Spleen (tissue), 11 donors: ENCODE results near the gene SPIRE2. TPM values are rescaled to one million over a fixed set of nuclear protein-coding genes. Genes with fewer than 3 reads are reported as not detected.
A peak's percentile ranks its signal among the peaks of the same experiment; 100 is the strongest.
"Not testable (repeated sequence)": the region's sequence is repeated elsewhere in the genome, so short reads cannot be mapped to it uniquely, and the experiment has no call there.

Source experiments
- DNase-seq: peaks from one replicate; pipeline ENCODE4 v3.0.0-alpha.2; 2020
- H3K27ac ChIP-seq, 8 donors: fragments of 200-600 bp; sonication (generic) in 7 of 8; 1 replicate in 4 of 8; 2 replicates in 4 of 8; pipeline versions ENCODE4 v1.5.0 to v1.8.0; 2016 to 2021; ENCODE audit warnings: inconsistent platforms in 4 of 8, mild to moderate bottlenecking in 4 of 8, moderate library complexity in 1 of 8
- H3K27me3 ChIP-seq, 7 donors: fragments of 200-600 bp; sonication (generic) in 6 of 7; replicated peaks in 1 of 7; 1 replicate in 4 of 7; 2 replicates in 3 of 7; pipeline versions ENCODE4 v1.5.0 to v1.8.0; 2016 to 2021; ENCODE audit warnings: inconsistent platforms in 3 of 7, mild to moderate bottlenecking in 1 of 7
- H3K36me3 ChIP-seq, 6 donors: fragments of 200-600 bp; sonication (generic) in 5 of 6; 1 replicate in 4 of 6; 2 replicates in 2 of 6; pipeline versions ENCODE4 v1.5.0 to v1.8.0; 2016 to 2021; ENCODE audit warnings: inconsistent platforms in 2 of 6
- H3K4me1 ChIP-seq, 6 donors: fragments of 200-600 bp; sonication (generic) in 5 of 6; 1 replicate in 3 of 6; 2 replicates in 3 of 6; pipeline versions ENCODE4 v1.5.0 to v1.8.0; 2016 to 2021; ENCODE audit warnings: inconsistent platforms in 3 of 6
- H3K4me3 ChIP-seq, 8 donors: fragments of 200-600 bp; sonication (generic) in 7 of 8; 1 replicate in 4 of 8; 2 replicates in 4 of 8; pipeline versions ENCODE4 v1.5.0 to v1.8.0; 2016 to 2021; ENCODE audit warnings: inconsistent platforms in 4 of 8, mild to moderate bottlenecking in 4 of 8, moderate library complexity in 2 of 8
- H3K9me3 ChIP-seq, 8 donors: fragments of 200-600 bp; sonication (generic) in 7 of 8; 1 replicate in 4 of 8; 2 replicates in 4 of 8; pipeline versions ENCODE4 v1.5.0 to v1.8.0; 2016 to 2021; ENCODE audit warnings: inconsistent platforms in 4 of 8
- CTCF ChIP-seq, 11 experiments: fragments of 200-600 bp in 7 of 11; fragments of 450-650 bp in 4 of 11; sonication (generic) in 4 of 11; IDR thresholded peaks in 8 of 11; conservative IDR thresholded peaks in 3 of 11; 1 replicate in 7 of 11; 2 replicates in 4 of 11; pipeline versions ENCODE4 v1.4.0 to v1.8.0; 2016 to 2021; ENCODE audit warnings: antibody characterized with exemption in 11 of 11, inconsistent platforms in 4 of 11, mild to moderate bottlenecking in 1 of 11
- POLR2A ChIP-seq, 3 donors: fragments of 450-650 bp; IDR thresholded peaks; one replicate each; pipeline ENCODE4 v1.5.1; 2017; ENCODE audit warnings: antibody characterized with exemption in 3 of 3, mild to moderate bottlenecking in 1 of 3
- POLR2AphosphoS5 ChIP-seq, 3 donors: sonication (generic); formaldehyde crosslinking; IDR thresholded peaks; one replicate each; pipeline ENCODE4 v1.5.1; 2017; ENCODE audit warnings: antibody characterized with exemption in 3 of 3
- WGBS, 5 donors: extraction: QIAGEN DNeasy Blood & Tissue Kit in 3 of 5; methylation state at CpG; one replicate each; pipeline versions ENCODE4 v1.1.5 to v1.1.7; 2013 to 2018; 5-methylcytosine and 5-hydroxymethylcytosine counted together
- intact Hi-C: fragments of 100-400 bp; cut with DNase I; formaldehyde crosslinking; loops from one replicate; pipeline ENCODE4 v1.15.0; 2023; ENCODE audit warnings: low total_unique reads
- polyA plus RNA-seq, 3 donors: library from polyadenylated mRNA; stranded (reverse); fragments of 200-250 nt; gene quantifications; one replicate each; pipeline ENCODE4 v1.2.1, GENCODE V29; 2013
- total RNA-seq, 7 donors: library from RNA; depleted of rRNA in 3 of 7; stranded (reverse); fragments of >200 nt in 3 of 7; fragmentation: NEBNext Ultra II Directional in 4 of 7; extraction: Animal tissue kit (Norgen Biotek cat#: 25700) in 4 of 7; gene quantifications; one replicate each; pipeline versions ENCODE4 v1.1.0 to v1.2.1, GENCODE V29; 2016 to 2021
- donor health status: healthy with polysubstance abuse.
- donor health status: DM: no; HTN: no; CAD: no; lungs with moderate emphysema.
- donor health status: DM: no; HTN: no; CAD: no.
- donor health status: Bipolar disorder and iron deficiency.
- donor health status: healthy.
- donor health status: DM: no; HTN: no; CAD: no.
- donor health status: DM: yes; HTN: yes; CAD: no.

The SPIRE2 gene
- total and polyA plus RNA-seq, 10 donors, result 0.80 to 3.2 (median 1.9) TPM

- H3K9me3 ChIP-seq, result no peaks in the 10 kb centered on the region
- H3K4me3 ChIP-seq, result peak overlapping the region in 1 of 8 donors; percentile 30
- DNase-seq, result peak; percentile 77
- peaks cover 0 to 3% (median 0%) of the 10 kb centered on the region in 6 donors for H3K4me1 ChIP-seq
- intact Hi-C loops, result no loop called here
- H3K27me3 ChIP-seq, result no peaks in the 10 kb centered on the region
- 75 to 82% (median 77%) methylated on average over 14 to 15 of the region's 15 CpGs for WGBS, 5 donors
- H3K36me3 ChIP-seq, result peaks cover 0 to 69% (median 0%) of the 10 kb centered on the region in 6 donors
- peak; percentile 37 to 71 (median 69) for TF ChIP-seq POLR2AphosphoS5 (IDR thresholded peaks at IDR 0.05)
- no peak for TF ChIP-seq POLR2A (IDR thresholded peaks at IDR 0.05)
- peak in 1 of 11 experiments; percentile 15 for TF ChIP-seq CTCF (IDR thresholded peaks at IDR 0.05 in 8 of 11, conservative IDR thresholded peaks at IDR 0.05 in 3 of 11)
- H3K27ac ChIP-seq, result peak overlapping the region in 5 of 8 donors; percentile 34 to 67 (median 53)
Measured at GRCh38 chr16:89798832-89799370, 29.4 kb upstream of the SPIRE2 start.

GRCh38 chr16:89801800-89802199, 26.5 kb upstream of the SPIRE2 start:
- no peaks in the 10 kb centered on the region for H3K9me3 ChIP-seq
- no peak for DNase-seq
- peaks cover 0 to 3% (median 0%) of the 10 kb centered on the region in 6 donors for H3K4me1 ChIP-seq
- no peak overlapping the region for H3K27ac ChIP-seq
- intact Hi-C loops, result no loop called here
- H3K4me3 ChIP-seq, result no peak overlapping the region
- WGBS, 5 donors, result 94 to 98% (median 95%) methylated on average over 12 of the region's 12 CpGs
- peaks cover 0 to 64% (median 0%) of the 10 kb centered on the region in 6 donors for H3K36me3 ChIP-seq
- TF ChIP-seq POLR2AphosphoS5 (IDR thresholded peaks at IDR 0.05), result no peak
- H3K27me3 ChIP-seq, result no peaks in the 10 kb centered on the region

- Histone ChIP-seq H3K4me3 (no peak overlapping the region), H3K4me1 (no peaks in the 10 kb centered on the region), H3K27ac (no peak overlapping the region), H3K27me3 (no peaks in the 10 kb centered on the region), H3K36me3 (peaks cover 0 to 65% (median 0%) of the 10 kb centered on the region in 6 donors), H3K9me3 (no peaks in the 10 kb centered on the region)
- DNase-seq, result no peak
- TF ChIP-seq CTCF (IDR thresholded peaks at IDR 0.05 in 8 of 11, conservative IDR thresholded peaks at IDR 0.05 in 3 of 11) (no peak), POLR2AphosphoS5 (IDR thresholded peaks at IDR 0.05) (no peak), POLR2A (IDR thresholded peaks at IDR 0.05) (no peak)
- intact Hi-C loops, result no loop called here
- 87 to 96% (median 90%) methylated on average over 15 of the region's 15 CpGs for WGBS, 5 donors
Measured at GRCh38 chr16:89805136-89805905, 23.0 kb upstream of the SPIRE2 start.

GRCh38 chr16:89806589-89807193, 21.6 kb upstream of the SPIRE2 start:
- H3K4me3 ChIP-seq, H3K4me1 ChIP-seq, H3K9me3 ChIP-seq, DNase-seq, H3K27me3 ChIP-seq, H3K27ac ChIP-seq, intact Hi-C loops: not testable (repeated sequence)
- WGBS, 5 donors, result 71 to 87% (median 76%) methylated on average over 15 to 16 of the region's 16 CpGs
- H3K36me3 ChIP-seq, result peaks cover 0 to 65% (median 0%) of the 10 kb centered on the region in 6 donors

- no peak for DNase-seq
- H3K4me1 ChIP-seq, result no peaks in the 10 kb centered on the region
- 75 to 94% (median 88%) methylated on average over 3 to 4 of the region's 4 CpGs for WGBS, 5 donors
- no peak overlapping the region for H3K27ac ChIP-seq
- H3K9me3 ChIP-seq, result no peaks in the 10 kb centered on the region
- H3K36me3 ChIP-seq, result peaks cover 0 to 50% (median 0%) of the 10 kb centered on the region in 6 donors
- no peak for TF ChIP-seq CTCF (IDR thresholded peaks at IDR 0.05 in 8 of 11, conservative IDR thresholded peaks at IDR 0.05 in 3 of 11)
- no peak for TF ChIP-seq POLR2AphosphoS5 (IDR thresholded peaks at IDR 0.05)
- intact Hi-C loops, result no loop called here
- H3K27me3 ChIP-seq, result no peaks in the 10 kb centered on the region
- no peak overlapping the region for H3K4me3 ChIP-seq
Measured at GRCh38 chr16:89808475-89808874, 19.8 kb upstream of the SPIRE2 start.
